BLaER1 treated with 17β-estradiol and CSF1 and Interleukin-3, amounts not matched to agents 10 nM and 100 nM (cell line): ENCODE measurements around the gene FOXN3.
A peak's percentile ranks its signal among the peaks of the same experiment; 100 is the strongest.

Experiments used
- H3K27ac ChIP-seq, 11 experiments: shearing (Covaris generic); formaldehyde crosslinking; 2 replicates each; pipeline ENCODE4 v1.8.1; 2022
- H3K27me3 ChIP-seq, 11 experiments: shearing (Covaris generic); formaldehyde crosslinking; 2 replicates each; pipeline ENCODE4 v1.8.1; 2022
- H3K36me3 ChIP-seq, 11 experiments: shearing (Covaris generic); formaldehyde crosslinking; 2 replicates each; pipeline ENCODE4 v1.8.1; 2022
- H3K4me1 ChIP-seq, 10 experiments: shearing (Covaris generic); formaldehyde crosslinking; 2 replicates each; pipeline ENCODE4 v1.8.1; 2022
- H3K4me2 ChIP-seq, 11 experiments: shearing (Covaris generic); formaldehyde crosslinking; 2 replicates each; pipeline ENCODE4 v1.8.1; 2022
- H3K4me3 ChIP-seq, 10 experiments: shearing (Covaris generic); formaldehyde crosslinking; 2 replicates each; pipeline ENCODE4 v1.8.1; 2022
- H3K9ac ChIP-seq, 11 experiments: shearing (Covaris generic); formaldehyde crosslinking; 2 replicates each; pipeline ENCODE4 v1.8.1; 2022
- H3K9me3 ChIP-seq, 11 experiments: shearing (Covaris generic); formaldehyde crosslinking; replicated peaks in 1 of 11; 2 replicates each; pipeline ENCODE4 v1.8.1; 2022
- H4K20me1 ChIP-seq, 11 experiments: shearing (Covaris generic); formaldehyde crosslinking; 2 replicates each; pipeline ENCODE4 v1.8.1; 2022
- Cebpa-rat ChIP-seq, 11 experiments: shearing (Covaris generic); IDR thresholded peaks; 2 replicates each; pipeline ENCODE4 v1.8.1; 2022

FOXN3 gene

GRCh38 chr14:89349171-89350008 lies 67.6 kb downstream of the FOXN3 start:
- Histone ChIP-seq H3K27ac (0 out of 22 replicates have a peak overlapping the region, but pooled peaks of 1 of the 11 experiments have one; percentile 1), H3K9ac (no peak overlapping the region), H3K36me3 (peaks cover 52 to 63% (median 60%) of the 10 kb centered on the region in 11 experiments), H4K20me1 (peaks cover 0 to 11% (median 0%) of the 10 kb centered on the region in 11 experiments; a peak in 2 of 22 replicates), H3K9me3 (peaks cover 0 to 41% (median 31%) of the 10 kb centered on the region in 11 experiments; a peak in 19 of 22 replicates), H3K4me1 (peaks cover 40 to 56% (median 50%) of the 10 kb centered on the region in 10 experiments), H3K4me2 (peak overlapping the region in 3 of 11 experiments; percentile 2 to 90 (median 90); a peak in 5 of 22 replicates), H3K4me3 (no peak overlapping the region; a peak in 1 of 20 replicates), H3K27me3 (no peaks in the 10 kb centered on the region)
- TF ChIP-seq Cebpa-rat (IDR thresholded peaks at IDR 0.05), result no peak

- H3K27me3 ChIP-seq, result no peaks in the 10 kb centered on the region
- H3K9ac ChIP-seq, result no peak overlapping the region
- peaks cover 0 to 11% (median 0%) of the 10 kb centered on the region in 11 experiments; a peak in 2 of 22 replicates for H4K20me1 ChIP-seq
- peaks cover 0 to 41% (median 31%) of the 10 kb centered on the region in 11 experiments; a peak in 19 of 22 replicates for H3K9me3 ChIP-seq
- H3K4me2 ChIP-seq, result 0 out of 22 replicates have a peak overlapping the region, but pooled peaks of 2 of the 11 experiments have one; percentile 21 to 23
- no peak overlapping the region for H3K4me3 ChIP-seq
- H3K27ac ChIP-seq, result 0 out of 22 replicates have a peak overlapping the region, but pooled peaks of 1 of the 11 experiments have one; percentile 1
- H3K4me1 ChIP-seq, result peaks cover 39 to 54% (median 46%) of the 10 kb centered on the region in 10 experiments
- H3K36me3 ChIP-seq, result peaks cover 52 to 70% (median 61%) of the 10 kb centered on the region in 11 experiments
- TF ChIP-seq Cebpa-rat (IDR thresholded peaks at IDR 0.05), result no peak
These were observed 68.3 kb downstream of the FOXN3 start for GRCh38 chr14:89348722-89349121.

- no peak overlapping the region for H3K27ac ChIP-seq
- no peaks in the 10 kb centered on the region for H3K27me3 ChIP-seq
- peaks cover 52 to 76% (median 61%) of the 10 kb centered on the region in 11 experiments for H3K36me3 ChIP-seq
- peaks cover 0 to 41% (median 31%) of the 10 kb centered on the region in 11 experiments; a peak in 19 of 22 replicates for H3K9me3 ChIP-seq
- peaks cover 0 to 16% (median 0%) of the 10 kb centered on the region in 11 experiments; a peak in 2 of 22 replicates for H4K20me1 ChIP-seq
- peaks cover 30 to 51% (median 38%) of the 10 kb centered on the region in 10 experiments for H3K4me1 ChIP-seq
- H3K4me2 ChIP-seq, result peak overlapping the region in 1 of 11 experiments; percentile 23; a peak in 1 of 22 replicates
- no peak for TF ChIP-seq Cebpa-rat (IDR thresholded peaks at IDR 0.05)
- H3K9ac ChIP-seq, result no peak overlapping the region
- no peak overlapping the region for H3K4me3 ChIP-seq
These were observed 69.1 kb downstream of the FOXN3 start for GRCh38 chr14:89347885-89348284.

GRCh38 chr14:89344920-89345254 lies 72.1 kb downstream of the FOXN3 start:
- H3K27me3 ChIP-seq, result no peaks in the 10 kb centered on the region
- H3K27ac ChIP-seq, result no peak overlapping the region
- H3K4me3 ChIP-seq, result no peak overlapping the region
- no peak for TF ChIP-seq Cebpa-rat (IDR thresholded peaks at IDR 0.05)
- no peak overlapping the region for H3K9ac ChIP-seq
- peaks cover 0 to 37% (median 0%) of the 10 kb centered on the region in 11 experiments; a peak in 4 of 22 replicates for H4K20me1 ChIP-seq
- peaks cover 45 to 71% (median 54%) of the 10 kb centered on the region in 11 experiments for H3K36me3 ChIP-seq
- H3K4me1 ChIP-seq, result peaks cover 18 to 40% (median 24%) of the 10 kb centered on the region in 10 experiments
- H3K4me2 ChIP-seq, result no peak overlapping the region
- peaks cover 0 to 38% (median 27%) of the 10 kb centered on the region in 11 experiments; a peak in 19 of 22 replicates for H3K9me3 ChIP-seq

- Histone ChIP-seq H3K36me3 (peaks cover 30 to 56% (median 39%) of the 10 kb centered on the region in 11 experiments), H3K4me1 (peaks cover 29 to 44% (median 35%) of the 10 kb centered on the region in 10 experiments), H3K27ac (no peak overlapping the region), H3K9ac (no peak overlapping the region), H3K27me3 (no peaks in the 10 kb centered on the region), H3K4me2 (no peak overlapping the region), H3K4me3 (no peak overlapping the region), H3K9me3 (peaks cover 0 to 28% (median 21%) of the 10 kb centered on the region in 11 experiments; a peak in 19 of 22 replicates), H4K20me1 (peaks cover 0 to 53% (median 0%) of the 10 kb centered on the region in 11 experiments; a peak in 4 of 22 replicates)
- TF ChIP-seq Cebpa-rat (IDR thresholded peaks at IDR 0.05), result no peak
These were observed 73.7 kb downstream of the FOXN3 start for GRCh38 chr14:89343356-89343755.

GRCh38 chr14:89342049-89342448 lies 75.0 kb downstream of the FOXN3 start:
- Histone ChIP-seq H3K9ac (no peak overlapping the region), H3K4me3 (no peak overlapping the region), H3K27me3 (no peaks in the 10 kb centered on the region), H3K36me3 (peaks cover 17 to 46% (median 26%) of the 10 kb centered on the region in 11 experiments), H3K4me1 (peaks cover 29 to 46% (median 38%) of the 10 kb centered on the region in 10 experiments), H3K27ac (no peak overlapping the region), H3K4me2 (no peak overlapping the region), H3K9me3 (peaks cover 0 to 15% (median 7%) of the 10 kb centered on the region in 11 experiments; a peak in 15 of 22 replicates), H4K20me1 (peaks cover 0 to 59% (median 0%) of the 10 kb centered on the region in 11 experiments; a peak in 4 of 22 replicates)
- no peak for TF ChIP-seq Cebpa-rat (IDR thresholded peaks at IDR 0.05)

- Histone ChIP-seq H3K4me2 (peak overlapping the region; percentile 78 to 97 (median 92)), H3K27me3 (no peaks in the 10 kb centered on the region), H4K20me1 (peaks cover 0 to 59% (median 0%) of the 10 kb centered on the region in 11 experiments; a peak in 4 of 22 replicates), H3K4me1 (peaks cover 29 to 46% (median 38%) of the 10 kb centered on the region in 10 experiments), H3K9ac (peak overlapping the region; percentile 57 to 77 (median 68); a peak in 19 of 22 replicates), H3K27ac (peak overlapping the region in 10 of 11 experiments; percentile 40 to 83 (median 74); a peak in 21 of 22 replicates), H3K4me3 (peak overlapping the region in 5 of 10 experiments; percentile 30 to 56 (median 38); a peak in 4 of 20 replicates), H3K9me3 (peaks cover 0 to 4% (median 0%) of the 10 kb centered on the region in 11 experiments; a peak in 1 of 22 replicates), H3K36me3 (peaks cover 1 to 33% (median 10%) of the 10 kb centered on the region in 11 experiments; a peak in 19 of 22 replicates)
- TF ChIP-seq Cebpa-rat (IDR thresholded peaks at IDR 0.05), result 0 out of 22 replicates have a peak, but pooled peaks of 1 of the 11 experiments have one; percentile 14
These were observed 76.5 kb downstream of the FOXN3 start for GRCh38 chr14:89340200-89341181.
